ES-I3 (cell line): ENCODE results near the gene IFITM2.
"Not testable (repeated sequence)": the region's sequence is repeated elsewhere in the genome, so short reads cannot be mapped to it uniquely, and the experiment has no call there.

Experiments
- H3K36me3 ChIP-seq: 2 replicates; pipeline ENCODE4 v1.6.1; 2013; ENCODE audit warnings: mild to moderate bottlenecking, low read length, control low read depth, moderate library complexity; ENCODE audit not compliant: insufficient read depth
- H3K4me1 ChIP-seq: 2 replicates; pipeline ENCODE4 v1.6.1; 2013; ENCODE audit warnings: mild to moderate bottlenecking, control low read depth, low read length; ENCODE audit not compliant: insufficient read depth
- H3K9ac ChIP-seq: 2 replicates; pipeline ENCODE4 v1.6.1; 2013; ENCODE audit warnings: low read depth, mild to moderate bottlenecking, low read length, moderate library complexity
- H3K9me3 ChIP-seq: 2 replicates; pipeline ENCODE4 v1.6.1; 2013; ENCODE audit warnings: mild to moderate bottlenecking, low read length, moderate library complexity; ENCODE audit not compliant: control insufficient read depth, insufficient read depth

The IFITM2 gene

DNA sequence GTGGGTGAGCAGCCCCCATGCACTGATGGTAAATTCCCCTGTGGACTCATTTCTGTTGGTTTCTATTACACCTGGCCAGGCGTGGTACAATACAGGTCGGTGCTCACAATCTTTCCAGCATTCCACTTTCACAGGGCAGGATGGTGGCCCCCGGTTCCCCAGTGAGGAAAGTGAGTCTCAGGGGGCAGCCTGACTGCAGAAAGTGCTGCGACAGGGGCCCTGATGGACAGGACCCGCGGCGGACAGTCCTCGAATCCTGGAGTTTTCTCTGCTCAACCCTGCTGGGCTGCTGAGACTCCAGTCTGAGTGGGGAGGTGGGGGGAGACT, 21.8 kb upstream of the IFITM2 start:
- Histone ChIP-seq H3K9ac (no peak overlapping the region), H3K36me3 (no peaks in the 10 kb centered on the region), H3K4me1 (peaks cover 11% of the 10 kb centered on the region; the same call in 1 of the 2 replicates), H3K9me3 (no peaks in the 10 kb centered on the region)

DNA sequence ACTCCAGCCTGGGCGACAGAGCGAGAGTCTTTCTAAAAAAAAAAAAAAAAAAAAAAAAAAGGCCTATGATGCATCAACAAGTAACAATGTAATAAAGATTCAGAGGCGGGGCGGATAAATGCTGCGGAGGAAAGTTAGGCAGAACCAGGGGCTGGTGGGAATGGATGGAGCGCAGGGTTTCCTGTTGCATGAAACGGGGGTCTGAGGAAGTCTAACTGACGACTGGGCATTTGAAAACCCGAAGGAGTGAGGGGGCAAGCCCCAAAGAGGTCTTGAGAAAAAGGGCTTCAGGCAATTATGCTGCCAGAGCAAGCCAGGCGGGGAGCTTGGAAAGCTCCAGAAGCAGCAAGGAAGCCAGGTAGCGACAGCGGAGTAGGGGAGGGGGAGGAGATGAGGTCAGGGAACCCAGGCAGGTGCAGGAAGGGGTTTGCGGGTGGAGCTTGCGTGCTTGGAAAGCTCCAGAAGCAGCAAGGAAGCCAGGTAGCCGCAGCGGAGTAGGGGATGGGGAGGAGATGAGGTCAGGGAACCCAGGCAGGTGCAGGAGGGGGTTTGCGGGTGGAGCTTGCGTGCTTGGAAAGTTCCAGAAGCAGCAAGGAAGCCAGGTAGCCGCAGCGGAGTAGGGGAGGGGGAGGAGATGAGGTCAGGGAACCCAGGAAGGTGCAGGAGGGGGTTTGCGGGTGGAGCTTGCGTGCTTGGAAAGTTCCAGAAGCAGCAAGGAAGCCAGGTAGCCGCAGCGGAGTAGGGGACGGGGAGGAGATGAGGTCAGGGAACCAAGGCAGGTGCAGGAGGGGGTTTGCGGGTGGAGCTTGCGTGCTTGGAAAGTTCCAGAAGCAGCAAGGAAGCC, 20.4 kb upstream of the IFITM2 start:
- Histone ChIP-seq H3K9ac (peak overlapping the region; percentile 76; the same call in 1 of the 2 replicates), H3K4me1 (peaks cover 11% of the 10 kb centered on the region; the same call in 1 of the 2 replicates)
- not testable (repeated sequence) for H3K9me3 ChIP-seq, H3K36me3 ChIP-seq

DNA sequence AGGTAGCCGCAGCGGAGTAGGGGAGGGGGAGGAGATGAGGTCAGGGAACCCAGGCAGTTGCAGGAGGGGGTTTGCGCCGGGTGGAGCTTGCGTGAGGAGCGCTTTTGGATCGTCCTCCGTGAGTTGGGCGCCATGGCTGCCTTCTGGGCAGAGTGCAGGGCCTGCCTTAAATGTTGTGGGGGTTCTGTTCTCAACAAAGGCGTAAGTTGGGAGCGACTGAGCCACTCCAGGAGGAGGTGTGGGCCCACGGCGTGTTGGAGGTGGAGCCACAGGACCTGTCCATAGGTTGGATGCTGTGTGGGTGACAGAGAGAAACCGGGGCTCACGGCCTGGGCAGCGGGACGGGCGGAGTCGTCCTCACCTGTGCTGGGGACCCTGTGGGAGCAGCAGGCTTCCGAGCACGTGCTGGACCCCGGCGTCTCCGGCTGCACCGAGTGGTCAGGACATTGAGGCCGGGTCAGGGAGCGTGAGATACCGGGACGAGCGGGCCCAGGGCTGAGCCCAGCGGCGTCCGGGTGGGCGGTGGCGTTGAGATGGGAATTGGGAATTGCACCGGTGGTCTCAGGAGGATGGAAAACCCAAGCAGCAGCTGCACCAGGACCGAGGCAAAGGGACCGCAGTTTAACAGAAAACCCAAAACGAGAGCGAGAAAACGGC, 19.7 kb upstream of the IFITM2 start:
- H3K4me1 ChIP-seq, result peaks cover 11% of the 10 kb centered on the region; the same call in 1 of the 2 replicates
- H3K9ac ChIP-seq, result peak overlapping the region; percentile 76

DNA sequence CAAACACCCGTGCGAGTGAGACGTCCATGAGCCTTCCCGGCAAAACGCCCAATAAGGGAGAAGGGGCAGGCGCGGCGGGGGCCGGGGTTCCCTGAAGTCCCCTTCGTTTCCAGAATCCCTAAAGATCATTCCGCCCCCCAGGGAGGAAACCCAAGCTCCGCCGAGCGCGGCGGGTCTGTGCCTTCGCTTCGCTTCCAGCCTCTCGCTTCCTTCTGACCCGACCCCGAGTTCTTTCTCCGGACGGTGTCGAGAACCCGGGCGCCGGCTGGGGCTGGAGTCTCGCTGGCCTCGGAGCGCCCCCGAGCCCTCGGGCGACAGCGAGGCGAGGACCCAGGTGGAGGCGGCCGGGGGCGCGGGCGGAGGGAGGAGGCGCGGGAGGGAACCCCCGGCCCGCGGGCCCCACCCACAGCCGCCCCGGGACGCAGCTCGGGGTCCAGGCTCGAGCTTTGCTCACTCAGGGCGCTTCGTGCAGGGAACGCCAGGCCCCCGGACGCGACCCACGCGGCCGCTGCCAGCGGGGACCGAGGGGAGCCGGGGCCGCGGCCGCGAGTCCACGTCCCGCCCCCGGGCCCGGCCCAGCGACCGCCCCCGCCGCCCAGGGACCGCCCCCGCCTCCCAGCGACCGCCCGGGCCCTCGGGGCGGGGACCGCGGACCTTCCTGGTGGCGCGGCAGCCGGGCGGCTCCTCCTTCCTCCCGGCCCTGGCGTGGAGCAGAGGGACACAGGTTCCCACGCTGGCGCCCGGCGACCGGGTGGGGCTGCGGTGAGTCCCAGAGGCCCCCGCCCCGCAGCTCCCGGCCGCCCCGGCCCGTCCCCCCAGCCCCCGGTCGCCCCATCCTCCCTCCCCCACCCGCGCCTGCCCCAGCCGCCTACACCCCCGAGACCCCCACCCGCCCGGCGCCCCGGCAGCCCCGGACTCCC, 18.9 kb upstream of the IFITM2 start, which contains the start of gene PGGHG:
TSS of gene PGGHG (plus strand) at position 649 of the 920 bp plus-strand sequence. CDS start 691 bp downstream, outside the sequence.
- peak within 1 kb of the TSS; percentile 76 for H3K9ac ChIP-seq

More for the DNA sequence above, 19.7 kb upstream of the IFITM2 start:
- Histone ChIP-seq H3K36me3 (no peaks in the 10 kb centered on the region), H3K9me3 (no peaks in the 10 kb centered on the region)

DNA sequence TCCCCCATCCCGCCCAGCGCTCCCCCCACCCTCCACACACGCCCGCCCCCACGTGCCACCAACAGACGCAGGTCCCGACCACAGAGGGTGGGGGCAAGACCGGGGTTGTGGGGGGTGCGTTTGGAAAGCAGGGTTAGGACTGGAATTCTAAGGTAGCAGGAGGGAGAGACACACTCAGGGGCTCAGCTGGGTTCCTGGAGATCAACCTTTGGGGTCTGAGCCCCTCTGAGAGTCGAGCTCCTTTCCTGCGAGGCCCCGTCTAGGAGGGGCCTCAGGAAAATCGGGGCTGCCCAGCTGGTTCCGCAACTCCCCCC, 18.3 kb upstream of the IFITM2 start:
- no peaks in the 10 kb centered on the region for H3K9me3 ChIP-seq
- no peaks in the 10 kb centered on the region for H3K36me3 ChIP-seq
- peaks cover 9% of the 10 kb centered on the region; the same call in 1 of the 2 replicates for H3K4me1 ChIP-seq
- H3K9ac ChIP-seq, result peak overlapping the region; percentile 11; the same call in 1 of the 2 replicates

More for the DNA sequence above, 18.9 kb upstream of the IFITM2 start, which contains the start of gene PGGHG:
- no peaks in the 10 kb centered on the region for H3K9me3 ChIP-seq
- no peaks in the 10 kb centered on the region for H3K36me3 ChIP-seq
- peaks cover 11% of the 10 kb centered on the region; the same call in 1 of the 2 replicates for H3K4me1 ChIP-seq

DNA sequence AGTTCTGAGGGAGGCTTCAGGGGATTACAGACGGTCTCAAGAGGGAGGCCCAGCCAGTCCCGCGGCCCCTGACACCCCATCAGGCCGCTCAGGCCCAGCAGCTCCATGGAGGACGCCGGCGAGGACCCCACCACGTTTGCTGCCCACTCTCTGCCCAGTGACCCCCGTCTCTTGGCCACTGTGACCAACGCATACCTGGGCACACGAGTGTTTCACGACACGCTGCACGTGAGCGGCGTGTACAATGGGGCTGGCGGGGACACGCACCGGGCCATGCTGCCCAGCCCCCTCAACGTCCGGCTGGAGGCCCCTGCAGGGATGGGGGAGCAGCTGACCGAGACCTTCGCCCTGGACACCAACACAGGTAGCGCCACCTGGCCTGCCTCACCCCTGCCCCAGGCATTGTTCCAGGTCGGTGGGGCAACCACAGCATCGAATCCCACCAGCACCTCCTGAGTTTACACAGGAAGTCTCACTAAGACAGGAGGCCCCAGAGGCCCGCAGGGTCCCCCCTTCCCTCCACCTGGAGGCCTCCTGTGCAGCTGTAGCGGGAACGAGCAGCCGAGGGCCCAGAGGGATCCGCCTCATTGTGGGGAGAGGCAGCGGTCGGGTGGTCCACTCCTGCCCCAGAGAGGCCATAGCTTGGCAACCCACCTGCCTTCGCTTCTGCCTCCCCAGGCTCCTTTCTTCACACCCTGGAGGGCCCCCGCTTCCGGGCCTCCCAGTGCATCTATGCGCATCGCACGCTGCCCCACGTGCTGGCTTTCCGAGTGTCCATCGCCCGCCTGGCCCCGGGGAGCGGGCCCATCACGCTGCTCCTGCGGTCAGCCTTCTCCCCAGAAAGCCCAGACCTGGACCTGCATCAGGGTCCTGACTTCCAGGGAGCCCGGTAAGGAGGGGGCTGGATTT, 17.6 kb upstream of the IFITM2 start:
- Histone ChIP-seq H3K9ac (peak overlapping the region; percentile 11; the same call in 1 of the 2 replicates), H3K9me3 (no peaks in the 10 kb centered on the region), H3K36me3 (no peaks in the 10 kb centered on the region)

DNA sequence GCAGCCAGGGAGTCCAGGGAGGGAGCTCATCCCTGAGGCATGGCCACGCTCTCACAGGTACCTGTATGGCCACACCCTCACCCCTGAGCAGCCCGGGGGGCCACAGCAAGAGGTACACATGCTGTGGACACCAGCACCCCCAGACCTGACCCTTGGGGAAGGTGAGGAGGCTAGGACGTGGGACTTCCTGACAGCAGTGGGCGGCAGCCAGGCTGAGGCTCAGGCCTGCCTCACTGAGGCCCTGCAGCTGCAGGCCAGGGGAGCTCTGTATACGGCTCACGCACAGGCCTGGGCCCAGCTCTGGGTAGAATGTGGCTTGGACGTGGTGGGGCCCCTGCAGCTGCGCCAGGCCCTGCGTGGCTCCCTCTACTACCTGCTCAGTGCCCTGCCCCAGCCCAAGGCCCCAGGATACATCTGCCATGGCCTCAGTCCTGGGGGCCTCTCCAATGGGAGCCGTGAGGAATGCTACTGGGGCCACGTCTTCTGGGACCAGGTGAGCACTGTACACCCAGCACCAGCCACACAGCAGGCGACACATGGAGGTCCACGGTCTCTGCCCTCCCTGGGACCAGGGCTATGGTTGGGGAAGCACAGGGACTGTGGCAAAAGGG, 16.9 kb upstream of the IFITM2 start:
- H3K36me3 ChIP-seq, result no peaks in the 10 kb centered on the region
- H3K9ac ChIP-seq, result no peak overlapping the region
- H3K9me3 ChIP-seq, result no peaks in the 10 kb centered on the region
- peaks cover 9% of the 10 kb centered on the region; the same call in 1 of the 2 replicates for H3K4me1 ChIP-seq

More for the DNA sequence above, 17.6 kb upstream of the IFITM2 start:
- peaks cover 9% of the 10 kb centered on the region; the same call in 1 of the 2 replicates for H3K4me1 ChIP-seq

DNA sequence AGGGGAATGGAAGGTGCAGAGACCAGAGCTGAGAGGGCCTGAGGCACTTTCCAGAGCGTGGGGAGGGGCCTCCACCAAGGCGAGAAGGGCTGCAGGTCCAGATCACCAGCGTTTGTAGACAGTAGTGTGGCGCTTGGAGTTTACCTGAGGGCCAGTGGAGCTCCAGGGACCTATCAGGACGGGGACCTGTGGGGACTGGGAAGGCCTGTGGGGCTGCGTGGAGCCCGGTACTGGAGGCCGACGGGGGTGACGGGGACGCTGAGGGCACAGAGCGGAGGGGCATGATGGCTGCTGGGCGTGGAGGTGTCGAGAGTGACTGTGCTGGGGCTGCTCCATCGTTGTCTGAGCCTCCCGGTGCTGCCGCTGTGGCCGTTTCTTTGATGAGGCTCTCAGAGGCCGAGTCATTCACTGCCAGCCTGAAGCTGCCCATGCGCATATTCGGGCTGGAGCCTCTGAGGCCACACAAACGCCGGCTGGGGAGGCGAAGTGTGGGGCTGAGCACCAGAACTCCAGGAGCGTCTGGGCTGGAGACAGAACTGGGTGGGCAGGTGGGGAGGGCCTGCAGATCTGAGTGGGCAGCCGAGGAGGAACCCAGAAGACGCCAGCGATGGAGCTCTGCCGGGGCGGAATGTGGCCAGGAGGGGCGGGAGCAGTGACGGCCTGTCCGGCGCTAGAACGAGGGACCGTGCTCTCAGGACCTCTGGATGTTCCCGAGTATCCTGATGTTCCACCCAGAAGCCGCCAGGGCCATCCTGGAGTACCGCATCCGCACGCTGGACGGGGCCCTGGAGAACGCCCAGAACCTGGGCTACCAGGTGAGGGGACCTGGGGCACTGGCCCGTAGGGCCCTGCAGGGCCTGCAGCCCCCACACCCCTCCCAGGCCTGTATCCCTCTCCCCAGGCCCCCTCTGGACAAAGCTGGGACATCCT, 16.1 kb upstream of the IFITM2 start:
- H3K9me3 ChIP-seq, result no peaks in the 10 kb centered on the region
- no peak overlapping the region for H3K9ac ChIP-seq
- H3K4me1 ChIP-seq, result peaks cover 9% of the 10 kb centered on the region; the same call in 1 of the 2 replicates
- H3K36me3 ChIP-seq, result no peaks in the 10 kb centered on the region

DNA sequence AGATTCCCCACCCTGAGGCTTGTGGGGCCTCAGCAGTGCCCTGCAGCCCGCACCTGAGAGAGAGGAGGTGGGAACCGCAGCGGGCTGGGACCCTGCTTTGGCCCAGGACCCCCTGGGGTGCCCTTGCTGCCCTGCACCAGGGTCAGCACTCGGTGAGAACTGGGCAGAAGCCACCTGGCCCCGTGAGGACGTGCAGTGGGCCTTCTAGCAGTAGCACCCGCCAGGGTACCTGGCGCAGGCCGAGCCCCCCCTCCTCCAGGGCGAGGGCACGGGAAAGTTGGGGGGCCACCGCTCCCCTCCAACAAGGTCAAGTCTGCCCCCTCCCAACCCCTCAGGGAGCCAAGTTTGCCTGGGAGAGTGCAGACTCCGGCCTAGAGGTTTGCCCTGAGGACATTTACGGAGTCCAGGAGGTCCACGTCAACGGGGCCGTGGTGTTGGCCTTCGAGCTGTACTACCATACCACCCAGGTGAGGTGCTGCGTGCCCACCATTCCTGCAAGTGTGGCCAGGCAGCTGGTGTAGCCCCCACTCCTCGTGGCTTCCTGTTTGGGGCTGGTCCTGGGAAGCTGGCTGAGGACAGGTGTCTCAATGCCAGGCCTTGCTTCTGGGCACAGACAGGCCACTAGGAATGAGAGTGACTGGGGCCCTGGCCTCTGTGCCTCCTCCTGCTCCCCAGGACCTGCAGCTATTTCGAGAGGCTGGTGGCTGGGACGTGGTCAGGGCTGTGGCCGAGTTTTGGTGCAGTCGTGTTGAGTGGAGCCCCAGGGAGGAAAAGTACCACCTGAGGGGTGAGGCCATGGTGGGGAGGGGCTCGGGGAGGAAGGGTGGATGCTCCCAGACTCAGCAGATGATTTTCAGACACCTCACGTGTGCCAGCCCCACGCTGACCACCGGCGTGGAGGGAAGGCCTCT, 15.2 kb upstream of the IFITM2 start:
- Histone ChIP-seq H3K9ac (no peak overlapping the region), H3K4me1 (peaks cover 5% of the 10 kb centered on the region; the same call in 1 of the 2 replicates), H3K36me3 (no peaks in the 10 kb centered on the region), H3K9me3 (no peaks in the 10 kb centered on the region)

DNA sequence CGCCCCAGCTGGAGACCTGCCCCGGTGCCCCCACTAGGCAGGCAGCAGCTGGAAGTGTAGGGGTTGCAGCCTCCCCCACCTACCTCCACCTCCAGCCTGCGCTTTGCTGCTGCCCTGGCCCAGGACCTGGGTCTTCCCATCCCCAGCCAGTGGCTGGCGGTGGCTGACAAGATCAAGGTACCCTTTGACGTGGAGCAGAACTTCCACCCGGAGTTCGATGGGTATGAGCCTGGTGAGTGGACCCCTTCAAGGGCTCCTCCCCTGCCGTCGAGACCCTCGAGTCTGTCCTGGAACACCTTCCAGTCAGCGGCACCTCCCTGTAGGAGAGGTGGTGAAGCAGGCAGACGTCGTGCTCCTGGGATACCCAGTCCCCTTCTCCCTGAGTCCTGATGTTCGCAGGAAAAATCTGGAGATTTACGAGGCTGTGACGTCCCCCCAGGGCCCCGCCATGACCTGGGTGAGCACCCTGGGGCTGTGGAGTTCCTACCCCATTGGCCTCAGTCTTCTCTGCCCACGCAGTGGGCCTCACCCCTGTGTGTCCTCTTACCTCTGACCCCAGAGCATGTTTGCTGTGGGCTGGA, 14.3 kb upstream of the IFITM2 start:
- H3K36me3 ChIP-seq, result no peaks in the 10 kb centered on the region
- H3K4me1 ChIP-seq, result no peaks in the 10 kb centered on the region; the same call in 1 of the 2 replicates
- H3K9ac ChIP-seq, result no peak overlapping the region
- no peaks in the 10 kb centered on the region for H3K9me3 ChIP-seq
